Mesendoderm (in vitro differentiated cells): Measurements from ENCODE around the gene BORCS5.

ENCODE experiments used
- DNase-seq: peaks from one replicate; pipeline ENCODE4 v3.0.0; 2013
- H2AK5ac ChIP-seq: 2 replicates; pipeline ENCODE4 v1.6.1; 2013; ENCODE audit warnings: low read length, inconsistent platforms
- H2BK120ac ChIP-seq: 2 replicates; pipeline ENCODE4 v1.6.1; 2013; ENCODE audit warnings: low read depth, mild to moderate bottlenecking, low read length, moderate library complexity, mixed read lengths
- H2BK15ac ChIP-seq: replicated peaks from 2 replicates; pipeline ENCODE4 v1.6.1; 2013; ENCODE audit warnings: low read depth, mild to moderate bottlenecking, moderate library complexity
- H2BK5ac ChIP-seq: 2 replicates; pipeline ENCODE4 v1.6.1; 2013; ENCODE audit warnings: low read length, inconsistent platforms
- H3K18ac ChIP-seq: 2 replicates; pipeline ENCODE4 v1.6.1; 2013; ENCODE audit warnings: mild to moderate bottlenecking, low read length, mixed read lengths
- H3K23ac ChIP-seq: one replicate; pipeline ENCODE4 v1.6.1; 2013; ENCODE audit warnings: low read length
- H3K27ac ChIP-seq: 2 replicates; pipeline ENCODE4 v1.5.1; 2013; ENCODE audit warnings: low read depth, mild to moderate bottlenecking, inconsistent platforms, low read length, moderate library complexity
- H3K27me3 ChIP-seq: 2 replicates; pipeline ENCODE4 v1.6.1; 2013; ENCODE audit warnings: low read length, control low read depth, mild to moderate bottlenecking, inconsistent platforms; ENCODE audit not compliant: insufficient read depth, poor library complexity
- H3K36me3 ChIP-seq: 2 replicates; pipeline ENCODE4 v1.6.1; 2013; ENCODE audit warnings: low read length, inconsistent platforms; ENCODE audit not compliant: control insufficient read depth, insufficient read depth
- H3K4ac ChIP-seq: one replicate; pipeline ENCODE4 v1.6.1; 2013; ENCODE audit warnings: low read depth, mild to moderate bottlenecking, low read length, moderate library complexity
- H3K4me1 ChIP-seq: 2 replicates; pipeline ENCODE4 v1.6.1; 2013; ENCODE audit warnings: low read depth, low read length, inconsistent platforms; ENCODE audit not compliant: control insufficient read depth
- H3K4me2 ChIP-seq: 2 replicates; pipeline ENCODE4 v1.6.1; 2013; ENCODE audit warnings: low read length
- H3K4me3 ChIP-seq: 2 replicates; pipeline ENCODE4 v1.5.1; 2013; ENCODE audit warnings: mild to moderate bottlenecking, low read length
- H3K56ac ChIP-seq: one replicate; pipeline ENCODE4 v1.6.1; 2013; ENCODE audit warnings: low read length
- H3K79me1 ChIP-seq: 2 replicates; pipeline ENCODE4 v1.6.1; 2013; ENCODE audit warnings: low read length, inconsistent platforms
- H3K79me2 ChIP-seq: 2 replicates; pipeline ENCODE4 v1.6.1; 2013; ENCODE audit warnings: mild to moderate bottlenecking, low read length; ENCODE audit not compliant: control insufficient read depth, insufficient read depth
- H3K9ac ChIP-seq: 2 replicates; pipeline ENCODE4 v1.6.1; 2013; ENCODE audit warnings: low read length, inconsistent platforms
- H4K5ac ChIP-seq: one replicate; pipeline ENCODE4 v1.6.1; 2013; ENCODE audit warnings: low read length
- H4K8ac ChIP-seq: one replicate; pipeline ENCODE4 v1.6.1; 2013; ENCODE audit warnings: low read depth, mild to moderate bottlenecking, control low read depth, low read length, moderate library complexity
- WGBS: extraction: QIAGEN DNeasy Blood & Tissue Kit; methylation state at CpG from one replicate; pipeline ENCODE4 v1.1.7; 2013; ENCODE audit warnings: low lambda C conversion rate, missing lambda C conversion rate; ENCODE audit not compliant: insufficient coverage; ENCODE audit errors: extremely low coverage; 5-methylcytosine and 5-hydroxymethylcytosine counted together

The BORCS5 gene

DNA sequence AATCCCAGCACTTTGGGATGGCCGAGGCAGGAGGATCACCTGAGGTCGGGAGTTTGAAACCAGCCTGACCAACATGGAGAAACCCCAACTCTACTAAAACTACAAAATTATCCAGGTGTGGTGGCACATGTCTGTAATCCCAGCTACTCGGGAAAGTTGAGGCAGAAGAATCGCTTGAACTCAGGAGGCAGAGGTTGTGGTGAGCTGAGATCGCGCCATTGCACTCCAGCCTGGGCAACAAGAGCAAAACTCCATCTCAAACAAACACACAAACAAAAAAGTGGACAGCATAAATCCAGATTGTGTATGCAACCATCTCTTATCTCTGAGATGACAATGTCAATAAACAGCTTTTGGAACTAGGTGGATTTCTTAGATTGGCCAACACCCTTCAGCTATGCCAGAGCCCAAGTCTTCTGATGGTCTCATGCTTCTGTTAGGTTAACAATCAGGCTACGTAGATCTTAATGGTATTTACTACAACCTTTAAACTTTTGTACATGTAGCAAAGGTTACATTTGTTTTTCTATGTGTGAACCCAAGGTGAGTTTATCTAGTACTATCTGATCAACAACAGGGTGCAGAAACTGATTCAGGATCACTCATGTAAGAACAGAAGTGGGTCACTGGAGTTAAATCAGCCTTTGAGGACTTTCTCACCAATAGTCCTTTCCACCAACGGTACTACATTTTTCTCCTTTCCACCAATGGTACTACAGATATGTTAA, 132.1 kb downstream of the BORCS5 start:
- WGBS, result no CpG with 5 or more reads among the region's 8 CpGs

DNA sequence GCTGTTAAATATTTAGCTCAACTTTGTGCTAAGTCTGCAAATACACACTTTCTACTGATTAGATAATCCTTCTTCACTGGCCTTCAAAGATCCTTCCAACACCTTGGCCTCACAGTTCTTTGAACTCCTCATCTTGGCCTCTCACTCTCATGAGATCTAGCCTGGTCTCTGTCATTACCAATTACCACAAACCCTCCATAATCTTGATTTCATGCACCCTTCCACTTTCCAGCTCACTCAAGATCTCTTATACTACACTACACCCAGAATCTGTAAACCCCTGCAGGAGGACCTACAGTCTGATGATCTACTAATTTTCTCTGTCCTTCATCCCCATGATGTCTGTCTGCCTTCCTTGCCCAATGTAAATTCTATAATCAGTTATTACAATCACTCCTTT, 134.7 kb downstream of the BORCS5 start:
- Histone ChIP-seq H3K4me2 (no peak overlapping the region), H4K5ac (no peak overlapping the region), H3K36me3 (no peaks in the 10 kb centered on the region), H2BK15ac (no peak overlapping the region), H3K4me1 (no peaks in the 10 kb centered on the region), H2AK5ac (no peak overlapping the region), H3K23ac (no peak overlapping the region), H3K9ac (no peak overlapping the region), H3K27ac (no peak overlapping the region), H4K8ac (no peak overlapping the region), H3K4me3 (no peak overlapping the region), H3K27me3 (no peaks in the 10 kb centered on the region), H2BK5ac (no peak overlapping the region), H3K18ac (no peak overlapping the region), H3K79me2 (no peaks in the 10 kb centered on the region), H3K79me1 (peaks cover 1% of the 10 kb centered on the region), H3K56ac (no peak overlapping the region), H3K4ac (no peak overlapping the region), H2BK120ac (no peak overlapping the region)
- peak; percentile 18 for DNase-seq

More for the DNA sequence above, 132.1 kb downstream of the BORCS5 start:
- DNase-seq, result no peak
- Histone ChIP-seq H3K4me1 (no peaks in the 10 kb centered on the region), H2BK15ac (no peak overlapping the region), H3K56ac (no peak overlapping the region), H3K79me2 (no peaks in the 10 kb centered on the region), H3K79me1 (peaks cover 1% of the 10 kb centered on the region), H3K4me2 (no peak overlapping the region), H2BK120ac (no peak overlapping the region), H3K27me3 (no peaks in the 10 kb centered on the region), H2BK5ac (no peak overlapping the region), H3K4ac (no peak overlapping the region), H2AK5ac (no peak overlapping the region), H3K4me3 (no peak overlapping the region), H3K36me3 (no peaks in the 10 kb centered on the region), H4K5ac (no peak overlapping the region), H3K18ac (no peak overlapping the region), H3K27ac (no peak overlapping the region), H3K23ac (no peak overlapping the region), H4K8ac (no peak overlapping the region), H3K9ac (no peak overlapping the region)

DNA sequence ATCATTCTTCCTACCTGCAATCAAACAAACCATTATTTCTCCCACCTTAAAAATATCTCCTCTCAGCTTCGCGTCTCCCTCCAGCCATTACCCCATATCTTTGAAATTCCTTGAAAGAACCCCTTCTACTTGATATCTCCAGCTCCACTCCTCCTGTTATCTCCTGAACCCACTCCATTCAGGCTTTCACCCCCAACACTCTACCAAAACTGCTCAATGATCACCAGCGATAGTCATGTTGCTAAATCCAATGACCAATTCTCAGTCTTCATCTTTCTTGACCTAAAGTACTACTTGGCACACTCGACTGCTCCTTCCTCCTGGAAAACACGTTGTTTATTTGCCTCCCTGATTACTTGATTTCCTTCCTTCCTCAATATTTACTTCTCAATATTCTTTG, 135.7 kb downstream of the BORCS5 start:
- H4K5ac ChIP-seq, result no peak overlapping the region
- H3K4me1 ChIP-seq, result no peaks in the 10 kb centered on the region
- 100% methylated on average over 2 of the region's 5 CpGs for WGBS
- H3K56ac ChIP-seq, result no peak overlapping the region
- H3K79me1 ChIP-seq, result peaks cover 1% of the 10 kb centered on the region
- H3K4me3 ChIP-seq, result no peak overlapping the region
- H2BK5ac ChIP-seq, result no peak overlapping the region
- DNase-seq, result no peak
- H3K27me3 ChIP-seq, result no peaks in the 10 kb centered on the region
- H2AK5ac ChIP-seq, result no peak overlapping the region
- no peaks in the 10 kb centered on the region for H3K36me3 ChIP-seq
- no peak overlapping the region for H4K8ac ChIP-seq
- H2BK120ac ChIP-seq, result no peak overlapping the region
- no peak overlapping the region for H2BK15ac ChIP-seq
- H3K23ac ChIP-seq, result no peak overlapping the region
- H3K4ac ChIP-seq, result no peak overlapping the region
- no peak overlapping the region for H3K9ac ChIP-seq
- no peak overlapping the region for H3K4me2 ChIP-seq
- H3K79me2 ChIP-seq, result no peaks in the 10 kb centered on the region
- no peak overlapping the region for H3K18ac ChIP-seq
- no peak overlapping the region for H3K27ac ChIP-seq

DNA sequence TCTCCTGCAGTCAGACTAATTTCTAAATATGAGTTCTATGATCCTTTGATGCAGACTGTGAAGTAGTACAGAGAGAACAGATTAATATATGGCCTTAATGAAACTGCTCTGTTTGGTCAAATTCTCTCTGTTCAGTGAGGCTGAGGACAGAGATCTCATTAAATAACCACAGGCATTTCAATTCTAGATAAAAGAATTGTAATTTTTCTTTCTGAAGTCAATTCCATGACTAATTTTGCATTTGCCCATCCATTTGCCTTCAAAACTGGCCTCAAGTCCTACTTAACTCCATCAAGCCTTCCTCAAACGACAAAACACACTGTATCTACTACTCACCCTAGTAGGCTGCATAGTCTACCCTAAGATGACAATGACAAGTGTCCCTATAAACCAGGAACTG, 138.7 kb downstream of the BORCS5 start:
- peaks cover 1% of the 10 kb centered on the region for H3K79me1 ChIP-seq
- no peak overlapping the region for H2BK120ac ChIP-seq
- H3K4me2 ChIP-seq, result no peak overlapping the region
- H3K23ac ChIP-seq, result no peak overlapping the region
- H2BK15ac ChIP-seq, result no peak overlapping the region
- no peak overlapping the region for H2BK5ac ChIP-seq
- no peak overlapping the region for H4K5ac ChIP-seq
- no peak for DNase-seq
- H3K4me3 ChIP-seq, result no peak overlapping the region
- no peak overlapping the region for H4K8ac ChIP-seq
- no peak overlapping the region for H3K9ac ChIP-seq
- H3K27ac ChIP-seq, result no peak overlapping the region
- no peaks in the 10 kb centered on the region for H3K36me3 ChIP-seq
- H3K79me2 ChIP-seq, result no peaks in the 10 kb centered on the region
- H2AK5ac ChIP-seq, result no peak overlapping the region
- no CpG with 5 or more reads among the region's 1 CpG for WGBS
- no peak overlapping the region for H3K56ac ChIP-seq
- H3K18ac ChIP-seq, result no peak overlapping the region
- H3K27me3 ChIP-seq, result no peaks in the 10 kb centered on the region
- peaks cover 3% of the 10 kb centered on the region for H3K4me1 ChIP-seq
- H3K4ac ChIP-seq, result no peak overlapping the region

DNA sequence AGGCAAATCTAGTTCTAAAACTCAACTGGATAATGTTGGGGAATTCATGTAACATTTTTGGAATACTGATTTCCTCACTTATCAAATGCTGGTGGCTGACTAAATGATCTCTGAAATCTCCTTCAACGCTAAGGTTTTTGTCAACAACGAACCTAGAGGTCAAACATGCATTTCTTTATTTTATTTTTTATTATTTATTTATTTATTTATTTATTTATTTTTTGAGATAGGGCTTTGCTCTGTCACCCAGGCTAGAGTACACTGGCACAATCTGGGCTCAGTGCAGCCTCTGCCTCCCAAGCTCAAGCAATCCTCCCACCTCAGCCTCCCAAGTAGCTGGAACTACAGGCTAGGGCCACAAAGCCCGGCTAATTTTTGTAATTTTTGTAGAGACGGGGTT, 141.3 kb downstream of the BORCS5 start:
- Histone ChIP-seq H3K4me3 (no peak overlapping the region), H3K79me1 (peaks cover 3% of the 10 kb centered on the region), H2BK120ac (no peak overlapping the region), H3K23ac (no peak overlapping the region), H2AK5ac (no peak overlapping the region), H2BK15ac (no peak overlapping the region), H3K4me2 (no peak overlapping the region), H3K27ac (no peak overlapping the region), H3K18ac (no peak overlapping the region), H3K56ac (no peak overlapping the region), H2BK5ac (no peak overlapping the region), H3K4ac (no peak overlapping the region), H3K27me3 (no peaks in the 10 kb centered on the region), H4K5ac (no peak overlapping the region), H4K8ac (no peak overlapping the region), H3K79me2 (no peaks in the 10 kb centered on the region), H3K4me1 (peaks cover 3% of the 10 kb centered on the region), H3K36me3 (no peaks in the 10 kb centered on the region), H3K9ac (no peak overlapping the region)
- DNase-seq, result no peak
- WGBS, result no CpG with 5 or more reads among the region's 4 CpGs
